Measurements from ENCODE around the gene DRAM2.

- TF ChIP-seq CTCF (conservative IDR thresholded peaks at IDR 0.05) = no peak
- no peak for TF ChIP-seq ZFX (IDR thresholded peaks at IDR 0.05)
These were observed 37.8 kb downstream of the DRAM2 start for GRCh38 chr1:111101854-111102642.

All from C4-2B (cell line).